NCI-H1436 treated with DMSO at 0.1 percent for 48 hours (cell line): ENCODE data around the gene FMN2.
"Not testable (repeated sequence)": the region's sequence is repeated elsewhere in the genome, so short reads cannot be mapped to it uniquely, and the experiment has no call there.

ENCODE experiments used
- DNase-seq: peaks from one replicate; lab custom pipeline; 2025; lab: John Stamatoyannopoulos, UW

FMN2 gene

GRCh38 chr1:240254778-240255291, 163.2 kb downstream of the FMN2 start:
- no peak for DNase-seq

GRCh38 chr1:240255922-240256321, 164.2 kb downstream of the FMN2 start:
- DNase-seq, result no peak

GRCh38 chr1:240256836-240257503, 165.3 kb downstream of the FMN2 start:
- DNase-seq, result no peak

GRCh38 chr1:240258910-240259309, 167.2 kb downstream of the FMN2 start:
- DNase-seq, result no peak

GRCh38 chr1:240264494-240264893, 172.8 kb downstream of the FMN2 start:
- not testable (repeated sequence) for DNase-seq

GRCh38 chr1:240271081-240271480, 179.4 kb downstream of the FMN2 start:
- no peak for DNase-seq

- no peak for DNase-seq
Measured at GRCh38 chr1:240274569-240274968, 182.9 kb downstream of the FMN2 start.

GRCh38 chr1:240275219-240275618, 183.5 kb downstream of the FMN2 start:
- not testable (repeated sequence) for DNase-seq

GRCh38 chr1:240278082-240278481, 186.4 kb downstream of the FMN2 start:
- DNase-seq, result no peak

- DNase-seq, result no peak
Measured at GRCh38 chr1:240280560-240281322, 189.1 kb downstream of the FMN2 start.

- DNase-seq, result no peak
Measured at GRCh38 chr1:240282061-240282830, 190.6 kb downstream of the FMN2 start.

GRCh38 chr1:240284656-240285414, 193.2 kb downstream of the FMN2 start:
- no peak for DNase-seq

- DNase-seq, result no peak
Measured at GRCh38 chr1:240285540-240285939, 193.9 kb downstream of the FMN2 start.

- no peak for DNase-seq
Measured at GRCh38 chr1:240287722-240288121, 196.0 kb downstream of the FMN2 start.

GRCh38 chr1:240293706-240294105, 202.0 kb downstream of the FMN2 start:
- DNase-seq, result no peak

GRCh38 chr1:240294566-240294965, 202.9 kb downstream of the FMN2 start:
- DNase-seq, result no peak

- no peak for DNase-seq
Measured at GRCh38 chr1:240295811-240296210, 204.1 kb downstream of the FMN2 start.

GRCh38 chr1:240304466-240304865, 212.8 kb downstream of the FMN2 start:
- DNase-seq, result no peak

GRCh38 chr1:240306673-240307072, 215.0 kb downstream of the FMN2 start:
- DNase-seq, result no peak

- DNase-seq, result no peak
Measured at GRCh38 chr1:240308096-240308495, 216.4 kb downstream of the FMN2 start.

GRCh38 chr1:240309769-240310168, 218.1 kb downstream of the FMN2 start:
- no peak for DNase-seq
